SIG-M5 treated with dmso at 0.1 percent for 504 hours (cell line): ENCODE results near the gene ATG5.
A peak's percentile ranks its signal among the peaks of the same experiment; 100 is the strongest.
"Not testable (repeated sequence)": the region's sequence is repeated elsewhere in the genome, so short reads cannot be mapped to it uniquely, and the experiment has no call there.

ENCODE experiments used
- DNase-seq: peaks from one replicate; lab custom pipeline; 2025; ENCODE audit not compliant: unreplicated experiment; lab: John Stamatoyannopoulos, UW

ATG5 gene

DNA sequence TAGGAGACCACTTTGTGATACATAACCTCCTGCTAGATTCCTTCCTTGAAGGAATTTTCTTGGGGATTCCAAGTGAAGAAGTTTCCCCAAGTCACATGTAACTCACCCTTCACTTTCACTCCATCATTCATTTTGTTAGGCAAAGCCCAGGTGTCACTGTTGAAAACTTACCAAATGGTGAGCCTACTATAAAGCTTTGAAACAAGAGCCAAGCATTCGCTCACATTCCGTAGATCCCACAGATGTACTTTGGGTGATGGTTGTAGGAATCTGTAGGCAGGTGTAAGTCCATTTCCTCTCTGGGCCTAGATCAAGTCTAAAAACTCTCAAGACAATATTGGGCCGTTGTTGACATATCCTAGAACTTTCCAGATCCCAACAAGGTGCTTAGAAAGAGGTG, 165.4 kb downstream of the ATG5 start:
- DNase-seq = no peak

DNA sequence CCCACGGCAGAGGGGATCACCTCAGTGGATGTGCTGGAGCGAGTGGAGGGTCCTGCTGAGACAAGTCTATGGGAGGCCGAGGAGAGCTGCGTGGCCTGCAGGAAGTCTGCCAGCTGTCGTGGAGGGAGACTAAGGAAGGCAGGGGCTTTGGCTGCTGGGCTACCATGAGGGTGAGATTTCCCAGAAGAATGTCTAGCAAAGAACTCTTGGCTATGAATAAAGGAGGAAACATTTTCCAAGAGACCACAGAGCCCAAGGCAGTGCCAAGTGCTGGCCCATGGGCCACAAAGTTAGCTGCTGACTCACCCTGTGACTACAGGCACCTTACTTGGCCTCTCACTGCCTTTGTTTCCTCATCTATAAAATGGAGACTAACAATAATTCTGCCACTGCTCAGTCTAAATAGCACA, 166.0 kb downstream of the ATG5 start:
- no peak for DNase-seq

- DNase-seq = no peak
Measured at GRCh38 chr6:106158816-106159215, 166.7 kb downstream of the ATG5 start.

DNA sequence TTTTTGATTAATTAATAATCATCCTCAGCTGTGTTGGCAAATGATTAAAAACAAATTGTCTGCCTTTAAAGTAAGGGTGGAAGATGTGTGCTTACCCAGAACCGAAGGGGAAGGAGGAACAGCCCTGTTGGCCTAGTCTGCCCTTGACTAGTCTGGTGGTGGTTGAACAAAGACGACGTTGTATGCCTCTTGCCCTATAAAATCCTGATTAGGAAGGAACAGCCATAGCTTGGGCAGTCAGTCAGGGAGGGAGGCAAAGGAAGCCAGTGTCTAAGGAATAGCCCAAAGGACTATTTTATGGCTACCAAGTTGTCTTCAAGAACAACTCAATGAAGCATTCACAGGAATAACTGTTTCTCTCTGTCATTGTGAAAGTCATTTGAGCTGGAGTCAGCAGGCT, 168.7 kb downstream of the ATG5 start:
- DNase-seq = no peak

DNA sequence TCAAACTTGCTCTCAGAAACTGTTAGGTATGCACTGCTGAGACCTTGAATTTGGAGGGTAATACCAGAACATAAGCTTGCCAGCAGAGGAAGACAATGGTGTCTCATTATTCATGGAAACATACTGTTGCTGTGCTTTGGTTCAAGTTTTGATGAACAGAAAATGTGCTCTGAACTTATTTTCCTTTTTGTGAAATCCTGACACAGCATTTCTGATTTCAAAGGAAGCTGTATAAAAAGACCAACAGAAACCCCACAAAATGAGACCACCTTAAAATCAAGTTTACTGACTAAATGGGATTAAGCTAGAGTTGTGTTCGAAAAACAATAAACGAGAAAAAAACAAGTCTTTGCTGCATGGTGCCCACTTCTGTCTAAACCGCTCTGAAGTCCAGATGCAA, 169.1 kb downstream of the ATG5 start:
- DNase-seq = no peak

DNA sequence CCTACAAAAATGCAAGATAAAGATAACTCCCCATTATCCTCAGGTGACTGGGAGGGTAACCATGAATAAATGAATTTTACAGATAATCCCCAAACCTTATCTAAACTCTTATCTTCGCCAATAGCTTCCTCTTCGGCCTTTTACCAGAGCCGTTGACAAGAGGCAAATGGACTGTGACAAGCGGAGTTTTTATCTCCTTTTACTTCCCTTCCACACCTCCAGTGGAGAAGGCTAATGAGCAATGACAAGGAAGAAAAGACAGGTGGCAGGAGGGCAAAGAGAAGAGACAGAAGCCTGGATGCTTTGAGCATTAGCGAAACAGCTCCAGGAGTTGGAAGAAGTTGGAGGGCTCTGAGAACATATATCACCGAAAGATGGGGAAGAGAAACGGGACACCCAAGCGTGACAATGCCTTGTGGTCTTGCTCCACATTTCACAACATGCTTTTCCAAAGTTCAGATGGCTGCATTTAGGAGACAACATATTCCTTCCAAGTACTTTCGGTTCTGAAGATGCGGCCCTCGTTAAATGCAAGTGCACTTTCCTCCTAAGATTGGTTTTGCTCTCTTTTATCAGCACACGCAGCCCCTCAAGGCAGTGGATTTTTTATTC, 170.2 kb downstream of the ATG5 start:
- DNase-seq = peak; percentile 84

- no peak for DNase-seq
Measured at GRCh38 chr6:106154326-106154725, 171.2 kb downstream of the ATG5 start.

DNA sequence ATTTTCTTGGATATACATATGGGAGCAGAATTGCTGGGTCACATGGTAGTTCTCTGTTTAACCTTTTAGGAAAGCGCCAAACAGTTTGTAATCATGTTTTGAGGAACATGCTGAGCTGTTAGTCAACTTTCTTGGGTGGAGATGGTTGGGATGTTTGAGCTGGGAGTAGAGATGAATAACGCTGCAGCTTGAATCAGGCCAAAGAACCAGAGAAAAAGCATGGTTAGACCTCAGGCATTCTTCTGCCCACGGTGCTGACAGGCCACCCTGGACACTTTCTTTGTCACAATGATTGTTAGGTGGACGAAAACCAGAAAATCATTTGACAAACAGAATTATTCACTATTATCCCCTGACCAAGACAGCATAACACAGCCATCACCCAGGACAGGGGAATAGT, 172.6 kb downstream of the ATG5 start:
- DNase-seq = no peak

DNA sequence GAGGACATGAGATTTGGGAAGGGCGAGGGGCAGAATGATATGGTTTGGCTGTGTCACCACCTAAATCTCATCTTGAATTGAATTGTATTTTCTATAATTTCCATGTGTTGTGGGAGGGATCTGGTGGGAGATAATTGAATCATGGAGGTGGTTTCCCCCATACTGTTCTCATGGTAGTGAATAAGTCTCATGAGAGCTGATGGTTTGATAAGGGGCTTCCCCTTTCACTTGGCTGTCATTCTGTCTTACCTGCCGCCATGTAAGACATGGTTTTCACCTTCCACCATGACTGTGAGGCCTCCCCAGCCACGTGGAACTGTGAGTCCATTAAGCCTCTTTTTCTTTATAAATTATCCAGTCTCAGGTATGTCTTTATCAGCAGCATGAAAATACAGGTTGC, 173.1 kb downstream of the ATG5 start:
- not testable (repeated sequence) for DNase-seq

- no peak for DNase-seq
Measured at GRCh38 chr6:106149472-106150069, 176.0 kb downstream of the ATG5 start.

GRCh38 chr6:106147476-106147875, 178.1 kb downstream of the ATG5 start:
- no peak for DNase-seq

DNA sequence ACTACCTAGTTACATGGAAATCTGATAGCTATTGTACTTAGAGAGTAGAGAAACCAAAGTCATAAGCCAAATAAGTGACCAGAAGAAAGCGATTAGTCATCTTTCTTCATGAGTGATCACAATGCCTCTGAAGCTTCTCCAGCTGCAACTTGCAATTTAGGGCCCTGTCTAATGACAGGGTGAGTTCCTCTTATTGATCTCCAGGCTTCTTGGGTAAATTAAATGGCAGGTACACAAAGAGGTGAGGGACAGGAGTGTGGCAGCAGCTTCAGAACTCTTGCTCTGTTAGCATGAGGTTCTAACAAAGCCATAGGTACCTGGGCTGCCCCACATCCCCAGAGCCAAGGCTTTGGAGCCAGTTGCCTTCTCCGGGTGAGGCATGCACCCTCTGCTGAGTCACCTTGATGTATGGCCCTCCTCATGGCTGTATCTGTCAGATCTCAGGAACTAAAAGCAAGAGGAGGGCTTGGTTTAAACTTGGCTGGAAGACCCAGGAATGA, 178.7 kb downstream of the ATG5 start:
- DNase-seq = no peak

DNA sequence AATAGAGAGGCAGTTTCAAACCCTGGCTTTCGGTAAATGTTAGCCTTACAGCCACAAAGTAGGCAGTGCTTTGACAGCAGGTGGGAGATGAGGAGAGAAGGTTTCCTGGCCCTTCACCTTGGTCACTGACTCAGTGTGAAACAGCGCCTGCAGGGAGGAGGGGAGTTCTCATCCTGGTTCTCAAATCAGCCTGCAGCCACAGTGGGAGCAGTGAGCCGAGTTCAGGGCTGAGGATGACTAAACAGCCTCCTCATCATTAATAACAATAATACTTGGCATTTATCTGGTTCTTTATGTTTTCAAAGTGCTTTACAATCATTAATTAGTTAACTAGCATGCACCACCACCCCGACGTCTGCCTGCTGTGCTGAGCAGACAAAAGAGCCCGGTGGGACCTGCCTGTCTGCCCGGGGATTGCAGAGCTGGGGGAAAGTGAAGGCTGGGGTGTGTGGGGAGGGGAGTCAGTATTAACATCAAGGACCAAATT, 179.8 kb downstream of the ATG5 start:
- no peak for DNase-seq

DNA sequence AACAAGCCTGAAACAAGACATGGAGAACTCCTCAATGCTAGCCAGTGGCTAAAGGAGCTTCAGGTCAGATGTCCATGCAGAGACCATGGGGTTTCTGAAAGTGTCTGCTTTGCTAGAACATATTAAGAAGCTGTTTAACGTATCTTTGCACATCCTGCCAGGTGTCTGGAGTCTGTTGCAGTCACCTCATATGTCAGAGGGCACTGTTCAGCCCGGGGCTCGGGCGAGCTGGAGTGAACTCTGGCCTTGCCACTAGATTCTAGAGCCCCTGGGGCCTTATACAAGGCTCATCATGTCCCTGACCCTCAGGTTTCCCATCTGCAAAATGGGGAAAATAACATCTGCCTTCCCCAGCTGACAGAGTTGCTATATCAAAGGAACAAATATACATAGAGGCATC, 180.4 kb downstream of the ATG5 start:
- no peak for DNase-seq

DNA sequence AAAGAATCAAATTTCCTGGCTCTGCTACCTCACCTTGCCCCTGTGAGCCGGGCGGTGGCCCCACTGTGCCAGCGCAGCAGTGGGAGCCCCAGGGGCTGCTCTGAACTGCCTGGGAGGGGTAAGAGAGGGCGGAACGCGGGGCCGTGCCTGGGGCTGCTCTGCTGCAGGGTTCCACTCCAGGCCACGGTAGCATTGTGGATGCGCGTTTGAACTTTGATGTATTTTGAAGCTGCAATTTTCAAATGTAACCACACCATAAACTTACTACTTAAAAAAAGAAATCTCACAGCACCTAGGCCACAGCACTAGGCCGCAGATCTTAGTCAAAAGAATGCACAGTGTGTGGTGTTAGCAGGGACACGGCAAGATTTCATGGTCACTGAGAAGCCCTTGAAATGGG, 181.9 kb downstream of the ATG5 start:
- no peak for DNase-seq

DNA sequence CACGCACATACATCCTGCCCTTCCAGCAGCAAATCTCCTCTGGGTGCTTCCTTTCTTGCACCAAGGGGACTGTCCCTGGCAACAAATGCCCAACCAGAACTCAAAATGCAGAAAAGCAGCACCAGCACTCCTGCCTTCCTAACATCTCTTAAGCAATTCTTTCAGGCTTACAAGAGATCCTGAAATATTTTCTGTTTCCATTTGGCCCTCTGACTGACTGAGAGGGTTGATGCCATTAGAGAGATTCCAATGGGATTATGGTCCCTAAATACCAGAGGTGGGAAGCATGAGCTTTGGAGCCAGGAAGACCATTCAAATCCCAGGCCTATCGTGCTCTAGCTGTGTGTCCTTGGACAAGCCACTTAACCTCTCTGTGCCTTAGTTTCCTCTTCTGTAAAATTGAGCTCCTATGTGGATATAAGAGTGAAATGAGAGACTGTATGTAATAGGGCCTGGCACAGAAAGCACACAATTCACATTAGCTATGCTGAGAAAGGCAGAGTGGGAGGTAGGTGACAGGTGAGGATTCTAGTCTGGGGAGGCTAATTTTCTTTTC, 182.6 kb downstream of the ATG5 start:
- no peak for DNase-seq

DNA sequence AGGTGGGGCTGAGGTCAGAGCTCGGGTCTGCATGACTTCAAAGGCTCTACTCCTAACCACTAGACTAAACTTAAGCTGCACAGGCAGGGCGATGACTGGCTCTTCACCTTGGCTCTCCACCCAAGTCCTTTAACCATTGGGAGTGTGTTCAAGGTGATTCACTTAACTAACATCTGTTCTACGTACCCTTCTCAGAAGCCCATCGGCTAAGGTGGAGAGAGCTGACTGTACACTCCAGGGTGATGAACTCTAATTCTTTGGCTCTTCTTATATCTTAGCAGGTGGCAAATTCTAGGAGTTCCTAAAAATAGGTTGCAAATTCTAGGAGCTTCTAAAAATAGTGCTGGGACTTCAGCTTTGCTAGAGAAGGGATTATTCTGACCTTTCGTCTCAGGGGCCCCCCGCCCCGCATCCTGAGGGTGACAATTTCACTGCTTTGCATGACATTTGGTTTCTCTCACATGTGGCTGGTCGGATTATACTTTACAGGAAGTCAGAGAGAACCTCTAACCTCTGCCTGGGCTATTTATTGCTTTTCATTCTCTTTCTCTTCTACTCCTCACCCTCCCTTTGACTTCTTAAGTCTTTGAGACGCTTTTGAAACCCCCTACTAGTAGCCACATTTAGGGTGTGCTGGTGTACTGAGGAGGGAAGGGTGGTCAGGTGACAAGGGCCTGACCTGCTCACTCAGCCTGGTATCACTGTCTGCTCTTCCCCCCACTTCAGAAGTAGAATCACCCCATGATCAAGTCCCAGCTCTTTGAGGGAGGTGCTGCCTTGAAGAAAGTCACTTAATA, 183.9 kb downstream of the ATG5 start:
- no peak for DNase-seq

DNA sequence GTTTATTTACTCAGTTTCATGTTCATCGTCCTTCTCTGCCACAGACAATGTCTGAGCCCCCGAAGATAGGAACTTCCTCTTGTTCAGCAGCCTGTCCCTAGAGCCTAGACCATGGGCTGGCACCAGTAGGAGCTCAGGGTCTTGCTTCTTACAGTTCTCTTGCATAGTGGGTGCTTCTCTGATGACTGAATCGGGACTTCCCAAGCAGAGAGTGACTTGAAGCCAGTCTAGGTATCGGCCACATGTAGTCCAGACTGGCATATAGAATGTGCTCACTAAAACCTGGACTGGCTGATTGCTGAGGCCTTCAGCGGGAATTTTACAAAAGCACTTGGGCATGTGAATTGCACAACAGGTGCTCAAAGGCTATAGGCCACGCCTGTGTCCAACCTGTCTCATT, 187.4 kb downstream of the ATG5 start:
- DNase-seq = no peak

DNA sequence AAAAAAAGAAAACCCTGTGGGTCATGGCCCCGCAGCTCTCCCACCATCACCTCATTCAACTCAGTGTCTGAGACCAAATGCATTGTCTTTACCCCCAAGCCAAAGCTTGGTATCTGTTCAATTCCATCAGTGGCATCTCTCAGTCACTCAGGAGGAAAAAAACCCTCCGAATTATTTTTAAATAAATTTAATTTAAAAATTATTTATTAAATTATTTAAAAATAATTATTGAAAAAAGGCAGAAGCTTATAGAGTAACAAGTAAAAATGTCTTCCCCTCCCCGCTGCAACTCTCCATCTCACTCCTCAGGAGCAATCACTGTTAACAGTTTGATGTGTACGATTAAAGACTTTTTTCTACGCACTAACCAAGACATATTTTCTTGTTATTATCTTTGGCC, 188.7 kb downstream of the ATG5 start:
- no peak for DNase-seq

- DNase-seq = no peak
Measured at GRCh38 chr6:106135911-106136571, 189.5 kb downstream of the ATG5 start.

- DNase-seq = no peak
Measured at GRCh38 chr6:106134906-106135634, 190.5 kb downstream of the ATG5 start.
